Activated CD4-positive, alpha-beta T cell treated with anti-CD3 and anti-CD28 coated beads for 1 hour (primary cell): ENCODE results near the gene PARVB.
"Not testable (repeated sequence)": the region's sequence is repeated elsewhere in the genome, so short reads cannot be mapped to it uniquely, and the experiment has no call there.

Source experiments
- DNase-seq: peaks from one replicate; pipeline ENCODE4 v3.0.0-alpha.2; 2020

Gene PARVB

GRCh38 chr22:43999378-43999777 is 24.7 kb upstream of the PARVB start:
- DNase-seq: no peak

- no peak for DNase-seq
These were observed 24.0 kb upstream of the PARVB start for GRCh38 chr22:44000123-44000522.

DNA sequence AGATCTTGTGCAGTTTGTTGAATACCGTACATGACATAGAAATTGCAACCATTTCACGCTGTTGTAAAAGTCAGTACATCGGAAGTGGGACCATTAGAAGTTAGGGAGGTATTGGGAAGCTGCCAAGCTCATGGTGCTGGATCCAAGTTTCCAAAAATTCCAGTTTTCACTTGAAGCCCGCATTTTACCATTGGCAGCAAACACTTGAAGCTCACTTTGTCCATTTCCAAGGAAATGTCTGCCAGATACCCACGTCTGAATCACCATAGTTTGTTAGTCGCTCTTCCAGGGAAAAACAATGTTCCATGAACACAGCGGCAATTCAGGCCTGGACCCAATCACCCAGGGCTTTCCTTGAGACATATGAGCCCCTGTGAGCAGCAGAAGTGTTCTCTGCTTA is 22.6 kb upstream of the PARVB start:
- no peak for DNase-seq

GRCh38 chr22:44002324-44002723 is 21.8 kb upstream of the PARVB start:
- no peak for DNase-seq

GRCh38 chr22:44002997-44003396 is 21.1 kb upstream of the PARVB start:
- DNase-seq: no peak

DNA sequence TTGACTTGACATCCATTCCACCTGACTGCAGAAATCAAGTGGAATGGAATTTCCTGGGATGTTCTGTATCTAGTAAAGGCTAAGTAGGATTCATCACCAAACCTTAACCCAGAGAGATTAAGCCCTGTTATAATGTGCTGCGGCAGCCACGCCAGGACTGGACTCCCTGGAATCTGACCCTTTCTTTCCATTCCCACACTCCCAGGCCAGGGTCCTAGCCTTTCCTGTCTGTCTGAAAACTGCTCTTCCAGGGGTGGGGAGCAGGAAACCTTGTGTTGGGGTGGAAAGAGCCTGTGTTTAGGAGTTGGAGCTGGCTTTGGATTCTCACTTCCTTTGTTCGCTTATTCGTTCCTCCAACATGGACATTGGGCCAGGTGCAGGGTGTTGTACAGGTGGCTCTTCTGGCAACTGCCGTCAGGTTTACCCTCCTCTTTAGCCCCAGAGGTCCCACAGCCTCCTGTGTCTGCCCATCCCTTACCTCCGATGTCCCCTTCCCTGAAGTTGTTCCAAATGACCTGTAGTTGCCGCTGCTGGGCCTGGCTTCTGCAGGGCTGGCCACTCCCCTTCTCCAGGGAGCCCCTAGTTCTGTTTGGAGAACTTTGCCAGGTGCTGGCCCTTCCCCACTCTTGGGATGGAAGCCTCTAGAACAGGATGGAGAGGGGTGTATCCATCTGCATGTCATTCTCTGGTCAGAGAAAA is 20.5 kb upstream of the PARVB start:
- DNase-seq: no peak

- DNase-seq: no peak
These were observed 20.0 kb upstream of the PARVB start for GRCh38 chr22:44004104-44004460.

- no peak for DNase-seq
These were observed 18.6 kb upstream of the PARVB start for GRCh38 chr22:44005524-44005923.

- no peak for DNase-seq
These were observed 11.9 kb upstream of the PARVB start for GRCh38 chr22:44012162-44012561.

DNA sequence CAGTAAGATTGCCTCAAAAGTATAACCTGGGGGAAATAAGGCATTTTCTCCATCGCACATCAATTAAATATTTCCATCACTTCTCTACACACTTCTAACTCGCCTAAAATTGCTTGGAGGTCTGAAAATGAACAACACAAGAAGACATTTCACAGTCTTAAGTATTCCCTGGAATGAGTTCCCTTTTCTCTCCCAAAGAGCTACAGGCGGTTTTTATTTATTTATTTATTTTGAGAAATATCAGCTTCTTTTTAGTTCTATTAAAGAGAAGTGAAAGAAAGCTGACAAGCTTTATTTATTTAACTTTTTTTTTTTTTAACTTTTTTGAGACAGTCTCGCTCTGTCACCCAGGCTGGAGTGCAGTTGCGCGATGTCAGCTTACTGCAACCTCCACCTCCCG is 11.5 kb upstream of the PARVB start:
- no peak for DNase-seq

DNA sequence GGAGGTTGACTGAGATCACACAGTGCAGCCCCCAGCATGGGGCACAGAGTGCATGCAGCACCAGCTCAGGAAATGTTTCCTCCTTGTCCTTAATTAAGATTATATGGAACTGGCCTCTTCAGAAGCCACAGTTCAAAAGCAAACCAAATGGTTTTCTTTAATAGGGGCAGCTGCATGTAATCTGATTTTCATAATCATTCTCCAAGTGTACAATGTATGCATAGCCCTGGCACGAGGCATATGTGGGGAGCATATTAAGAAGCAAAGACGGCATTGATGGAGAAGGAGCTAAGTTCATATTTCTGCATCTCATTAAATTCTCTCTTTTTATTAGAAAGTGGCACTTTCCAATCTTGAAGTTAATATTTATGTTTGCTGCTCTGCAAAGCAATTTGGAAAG is 9.9 kb upstream of the PARVB start:
- no peak for DNase-seq

DNA sequence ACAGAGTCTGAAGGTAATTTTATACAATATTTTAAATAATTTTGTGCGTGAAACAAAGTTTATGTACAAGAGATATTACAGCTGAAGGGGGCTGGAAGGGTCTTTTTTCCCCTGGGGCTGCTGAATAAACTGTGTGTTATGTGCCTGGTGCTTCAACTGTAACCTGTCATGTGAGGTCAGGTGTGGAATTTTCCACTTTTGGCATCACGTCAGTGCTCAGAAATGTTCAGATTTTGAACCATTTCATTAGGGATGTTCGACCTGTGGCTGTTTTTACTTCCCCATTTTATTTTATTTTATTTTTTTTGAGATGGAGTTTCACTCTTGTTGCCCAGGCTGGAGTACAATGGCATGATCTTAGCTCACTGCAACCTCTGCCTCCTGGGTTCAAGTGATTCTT is 7.5 kb upstream of the PARVB start:
- DNase-seq: not testable (repeated sequence)

DNA sequence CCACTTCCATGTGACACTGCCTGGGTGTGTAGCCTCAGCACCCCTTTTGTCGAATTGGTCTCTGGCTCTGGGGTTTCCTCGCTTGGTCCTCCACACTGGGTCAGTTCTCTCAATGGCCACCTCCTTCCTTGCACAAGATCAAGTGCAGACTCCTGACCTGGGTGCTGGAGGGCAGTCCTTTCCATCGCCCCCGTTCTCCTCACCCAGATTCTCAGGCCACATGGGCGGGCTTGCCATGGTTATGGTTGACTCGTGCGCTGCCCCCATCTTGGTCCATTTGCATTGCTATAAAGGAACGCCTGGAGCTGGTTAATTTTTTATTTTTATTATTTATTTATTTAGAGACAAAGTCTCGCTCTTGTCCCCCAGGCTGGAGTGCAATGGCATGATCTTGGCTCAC is 5.5 kb upstream of the PARVB start:
- no peak for DNase-seq

DNA sequence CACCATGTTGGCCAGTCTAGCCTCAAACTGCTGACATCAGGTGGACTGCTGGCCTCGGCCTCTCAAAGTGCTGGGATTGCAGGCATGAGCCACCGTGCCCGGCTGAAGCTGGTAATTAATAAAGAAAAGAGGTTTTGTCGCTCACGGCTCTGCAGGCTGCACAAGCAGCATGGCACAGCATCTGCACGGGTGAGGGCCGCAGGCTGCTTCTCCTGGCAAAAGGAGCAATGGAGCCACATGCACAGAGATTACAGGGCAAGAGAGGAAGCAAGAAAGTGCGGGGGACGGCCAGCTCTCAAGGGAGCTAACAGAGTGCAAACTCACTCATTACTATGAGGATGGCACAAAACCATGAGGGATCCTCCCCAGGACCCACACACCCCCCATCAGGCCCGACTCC is 4.7 kb upstream of the PARVB start:
- no peak for DNase-seq

GRCh38 chr22:44019846-44020245 is 4.3 kb upstream of the PARVB start:
- no peak for DNase-seq

GRCh38 chr22:44020981-44021380 is 3.1 kb upstream of the PARVB start:
- no peak for DNase-seq

GRCh38 chr22:44023404-44024287 is 456 bp upstream of the PARVB start:
- DNase-seq: no peak

- no peak for DNase-seq
These were observed 1.3 kb downstream of the PARVB start for GRCh38 chr22:44025171-44026065.

DNA sequence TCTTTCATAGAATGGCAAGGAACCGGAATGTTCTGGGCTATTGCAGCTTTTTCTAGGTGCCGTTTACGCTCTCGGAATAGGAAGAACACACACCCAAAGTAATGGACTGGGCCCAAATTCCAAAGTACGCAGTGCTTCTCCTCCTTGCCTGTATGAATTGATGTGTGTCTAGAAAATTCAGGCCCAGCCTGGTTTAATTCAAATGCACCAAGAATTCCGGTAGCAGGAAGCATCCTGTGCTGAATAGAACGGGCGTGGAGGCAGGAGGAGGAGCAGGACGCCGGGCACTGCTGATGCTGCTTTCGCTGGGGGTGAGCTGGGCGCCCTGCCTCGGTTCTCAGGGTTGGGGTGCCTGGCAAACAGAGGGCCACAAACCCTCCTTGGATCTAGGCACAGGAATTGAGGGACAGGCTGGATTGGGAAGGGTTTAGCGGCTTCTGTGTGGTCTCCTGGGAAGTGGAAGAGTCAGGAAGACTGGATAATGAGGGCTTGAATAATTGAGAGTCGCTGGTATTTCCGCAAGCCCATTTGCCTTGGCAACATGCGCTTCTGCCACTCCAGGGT is 2.0 kb downstream of the PARVB start:
- no peak for DNase-seq

DNA sequence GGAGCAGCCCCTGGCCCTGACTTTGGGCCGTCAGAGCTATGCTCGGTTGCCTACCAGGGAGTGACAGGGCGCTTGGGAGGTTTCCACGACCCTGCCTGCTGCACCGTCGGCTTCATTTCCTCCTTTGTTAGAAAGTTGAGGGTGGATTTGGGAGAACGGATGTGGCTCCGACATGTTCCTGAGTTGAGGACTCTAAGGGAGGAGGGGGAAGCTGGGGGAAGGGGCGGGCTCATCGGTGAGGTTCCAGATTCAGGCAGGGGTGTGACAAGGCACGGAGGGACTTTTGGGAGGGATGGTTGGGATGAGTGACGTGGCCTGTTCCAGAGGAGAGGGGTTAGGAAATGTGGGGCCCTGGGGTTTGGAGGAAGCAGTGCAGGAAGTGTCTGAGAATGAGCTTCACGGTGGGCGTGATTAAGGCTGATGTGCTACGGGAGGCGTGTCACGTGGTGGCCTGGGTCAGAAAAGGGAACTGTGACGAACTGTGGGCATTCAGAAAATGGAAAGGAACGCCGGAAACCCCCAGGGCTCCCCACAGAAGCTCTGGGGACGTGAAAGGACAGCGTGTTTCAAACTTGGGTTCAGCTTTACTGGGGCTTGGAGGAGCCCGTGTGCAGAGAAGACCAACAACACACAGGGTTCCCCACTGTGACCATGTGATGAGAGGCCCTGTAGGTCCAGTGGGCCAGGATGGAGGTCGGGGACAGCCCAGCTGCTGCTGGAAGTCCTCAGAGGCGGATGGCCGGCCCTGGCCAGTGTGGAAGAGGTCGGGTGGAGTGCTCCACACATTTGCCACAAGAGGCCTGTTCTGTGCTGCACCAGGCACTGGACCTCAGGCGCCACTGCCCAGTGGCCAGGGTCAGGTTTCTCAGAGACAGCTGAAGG is 2.8 kb downstream of the PARVB start:
- peak; percentile 25 for DNase-seq

- DNase-seq: no peak
These were observed 4.0 kb downstream of the PARVB start for GRCh38 chr22:44028091-44028490.

DNA sequence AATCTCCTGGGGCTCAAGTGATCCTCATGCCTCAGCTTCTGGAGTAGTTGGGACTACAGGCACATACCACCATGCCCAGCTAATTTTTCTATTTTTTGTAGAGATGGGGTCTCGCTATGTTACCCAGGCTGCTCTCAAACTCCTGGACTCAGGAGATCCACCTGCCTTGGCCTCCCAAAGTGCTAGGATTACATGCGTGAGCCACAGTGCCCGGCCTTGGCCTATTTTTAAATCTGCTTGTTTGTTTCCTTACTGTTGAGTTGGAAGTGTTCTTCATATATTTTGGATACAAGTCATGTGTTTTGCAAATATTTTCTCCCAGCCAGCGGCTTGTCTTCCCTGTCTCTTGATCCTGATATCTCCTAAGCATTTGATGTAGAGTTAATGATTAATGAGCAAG is 5.0 kb downstream of the PARVB start:
- DNase-seq: no peak
